Liver (tissue), 9 donors: ENCODE data around the gene PCDH7. TPM values are rescaled to one million over a fixed set of nuclear protein-coding genes. Genes with fewer than 3 reads are reported as not detected.

Experiments used
- DNase-seq: peaks from one replicate; pipeline ENCODE4 v3.0.0-alpha.2; 2017; ENCODE audit warnings: low spot score
- H3K27ac ChIP-seq, 2 donors: one replicate each; pipeline ENCODE4 v1.7.0; 2013; ENCODE audit warnings: inconsistent platforms in 2 of 2, low read length in 2 of 2, control low read depth in 1 of 2, low read depth in 1 of 2, mild to moderate bottlenecking in 1 of 2
- H3K27me3 ChIP-seq, 4 donors: one replicate each; pipeline versions ENCODE4 v1.6.1 to v1.7.0; 2013; ENCODE audit warnings: low read length in 3 of 4, inconsistent platforms in 1 of 4, mild to moderate bottlenecking in 1 of 4, moderate library complexity in 1 of 4; ENCODE audit not compliant: control insufficient read depth in 4 of 4, insufficient read depth in 4 of 4
- H3K36me3 ChIP-seq, 4 donors: one replicate each; pipeline versions ENCODE4 v1.6.1 to v1.7.0; 2013; ENCODE audit warnings: low read length in 3 of 4, mild to moderate bottlenecking in 3 of 4, low read depth in 1 of 4, moderate library complexity in 1 of 4; ENCODE audit not compliant: control insufficient read depth in 4 of 4, insufficient read depth in 3 of 4
- H3K4me1 ChIP-seq, 4 donors: one replicate each; pipeline versions ENCODE4 v1.6.1 to v1.7.0; 2013; ENCODE audit warnings: low read length in 3 of 4, mild to moderate bottlenecking in 3 of 4, moderate library complexity in 1 of 4; ENCODE audit not compliant: control insufficient read depth in 4 of 4, insufficient read depth in 4 of 4
- H3K4me3 ChIP-seq, 3 donors: one replicate each; pipeline versions ENCODE4 v1.6.1 to v1.7.0; 2013; ENCODE audit warnings: low read length in 3 of 3, control low read depth in 1 of 3, low read depth in 1 of 3, mild to moderate bottlenecking in 1 of 3
- H3K9ac ChIP-seq, 2 donors: one replicate each; pipeline ENCODE4 v1.7.0; 2013; ENCODE audit warnings: low read length in 2 of 2, mild to moderate bottlenecking in 2 of 2, moderate library complexity in 2 of 2, control low read depth in 1 of 2, low read depth in 1 of 2
- H3K9me3 ChIP-seq, 4 donors: one replicate each; pipeline versions ENCODE4 v1.6.1 to v1.7.0; 2013; ENCODE audit warnings: low read length in 3 of 4; ENCODE audit not compliant: control insufficient read depth in 4 of 4
- EGR1 ChIP-seq, 2 donors: IDR thresholded peaks; 2 replicates each; pipeline ENCODE4 v1.6.1; 2016 to 2018; ENCODE audit warnings: antibody characterized with exemption in 2 of 2, low read depth in 2 of 2
- HNF4A ChIP-seq, 2 donors: conservative IDR thresholded peaks; 2 replicates each; pipeline ENCODE4 v1.6.1; 2016; ENCODE audit warnings: antibody characterized with exemption in 2 of 2, mild to moderate bottlenecking in 2 of 2
- HNF4G ChIP-seq: IDR thresholded peaks from 2 replicates; pipeline ENCODE4 v1.6.1; 2016; ENCODE audit warnings: antibody characterized with exemption
- JUND ChIP-seq, 2 donors: IDR thresholded peaks; 2 replicates each; pipeline ENCODE4 v1.6.1; 2016; ENCODE audit warnings: antibody characterized with exemption in 2 of 2
- RAD21 ChIP-seq, 2 donors: IDR thresholded peaks; 2 replicates each; pipeline ENCODE4 v1.6.1; 2016; ENCODE audit warnings: antibody characterized with exemption in 2 of 2, mild to moderate bottlenecking in 2 of 2
- RXRA ChIP-seq, 2 donors: IDR thresholded peaks; 2 replicates each; pipeline ENCODE4 v1.6.1; 2017 to 2018; ENCODE audit warnings: antibody characterized with exemption in 2 of 2, mild to moderate bottlenecking in 1 of 2
- TAF1 ChIP-seq: conservative IDR thresholded peaks from 2 replicates; pipeline ENCODE4 v1.6.1; 2016; ENCODE audit warnings: antibody characterized with exemption, mild to moderate bottlenecking
- YY1 ChIP-seq: IDR thresholded peaks from 2 replicates; pipeline ENCODE4 v1.6.1; 2016; ENCODE audit warnings: antibody characterized with exemption, mild to moderate bottlenecking
- WGBS: extraction: QIAGEN DNeasy Blood & Tissue Kit; methylation state at CpG from one replicate; pipeline ENCODE4 v1.1.7; 2013; 5-methylcytosine and 5-hydroxymethylcytosine counted together
- polyA plus RNA-seq, 2 donors: library from polyadenylated mRNA; stranded (reverse) in 1 of 2; unstranded in 1 of 2; fragments of 200-250 nt in 1 of 2; fragments of >200 nt in 1 of 2; fragmentation: Nextera tagmentation in 1 of 2; extraction: Ambion mirVana in 1 of 2; gene quantifications; one replicate each; pipeline versions ENCODE4 v1.2.1 to v1.2.3, GENCODE V29; 2013 to 2015
- total RNA-seq, 2 donors: library from RNA; depleted of rRNA; stranded (reverse); fragments of >200 nt; gene quantifications; one replicate each; pipeline ENCODE4 v1.2.3, GENCODE V29; 2014
- TF ChIP-seq, protein P1 (sequence below): IDR thresholded peaks from 2 replicates; pipeline ENCODE4 v1.6.1; 2016; ENCODE audit warnings: antibody characterized with exemption
- TF ChIP-seq, protein P2 (sequence below): IDR thresholded peaks from 2 replicates; pipeline ENCODE4 v1.6.1; 2016; ENCODE audit warnings: antibody characterized with exemption
- TF ChIP-seq, protein P3 (sequence below): IDR thresholded peaks from 2 replicates; pipeline ENCODE4 v1.6.1; 2016; ENCODE audit warnings: antibody characterized with exemption, mild to moderate bottlenecking
- donor health status: healthy.
- donor health status: healthy.
- donor health status: healthy.
- donor health status: healthy.
- donor health status: healthy.

The PCDH7 gene
- total and polyA plus RNA-seq, 4 donors = 0.32 to 3.0 (median 0.98) TPM

GRCh38 chr4:30744386-30744785, 24.2 kb downstream of the PCDH7 start:
- Histone ChIP-seq H3K27me3 (no peaks in the 10 kb centered on the region), H3K9me3 (no peaks in the 10 kb centered on the region), H3K4me1 (no peaks in the 10 kb centered on the region), H3K27ac (no peak overlapping the region), H3K9ac (no peak overlapping the region), H3K4me3 (no peak overlapping the region), H3K36me3 (no peaks in the 10 kb centered on the region)
- DNase-seq = no peak
- no peak for TF ChIP-seq HNF4G

GRCh38 chr4:30744957-30745640, 24.9 kb downstream of the PCDH7 start:
- TF ChIP-seq, protein P1, sequence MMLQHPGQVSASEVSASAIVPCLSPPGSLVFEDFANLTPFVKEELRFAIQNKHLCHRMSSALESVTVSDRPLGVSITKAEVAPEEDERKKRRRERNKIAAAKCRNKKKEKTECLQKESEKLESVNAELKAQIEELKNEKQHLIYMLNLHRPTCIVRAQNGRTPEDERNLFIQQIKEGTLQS = no peak
- TF ChIP-seq YY1 (no peak), RAD21 (IDR thresholded peaks at IDR 0.05) (no peak)
- TF ChIP-seq, protein P2, sequence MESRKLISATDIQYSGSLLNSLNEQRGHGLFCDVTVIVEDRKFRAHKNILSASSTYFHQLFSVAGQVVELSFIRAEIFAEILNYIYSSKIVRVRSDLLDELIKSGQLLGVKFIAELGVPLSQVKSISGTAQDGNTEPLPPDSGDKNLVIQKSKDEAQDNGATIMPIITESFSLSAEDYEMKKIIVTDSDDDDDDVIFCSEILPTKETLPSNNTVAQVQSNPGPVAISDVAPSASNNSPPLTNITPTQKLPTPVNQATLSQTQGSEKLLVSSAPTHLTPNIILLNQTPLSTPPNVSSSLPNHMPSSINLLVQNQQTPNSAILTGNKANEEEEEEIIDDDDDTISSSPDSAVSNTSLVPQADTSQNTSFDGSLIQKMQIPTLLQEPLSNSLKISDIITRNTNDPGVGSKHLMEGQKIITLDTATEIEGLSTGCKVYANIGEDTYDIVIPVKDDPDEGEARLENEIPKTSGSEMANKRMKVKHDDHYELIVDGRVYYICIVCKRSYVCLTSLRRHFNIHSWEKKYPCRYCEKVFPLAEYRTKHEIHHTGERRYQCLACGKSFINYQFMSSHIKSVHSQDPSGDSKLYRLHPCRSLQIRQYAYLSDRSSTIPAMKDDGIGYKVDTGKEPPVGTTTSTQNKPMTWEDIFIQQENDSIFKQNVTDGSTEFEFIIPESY = no peak
- no peak overlapping the region for H3K4me3 ChIP-seq
- 59% methylated on average over 4 of the region's 4 CpGs for WGBS
- DNase-seq = no peak
- H3K4me1 ChIP-seq = no peaks in the 10 kb centered on the region
- no peak overlapping the region for H3K9ac ChIP-seq
- no peaks in the 10 kb centered on the region for H3K9me3 ChIP-seq
- H3K36me3 ChIP-seq = no peaks in the 10 kb centered on the region
- no peak overlapping the region for H3K27ac ChIP-seq
- no peaks in the 10 kb centered on the region for H3K27me3 ChIP-seq

GRCh38 chr4:30746735-30747134, 26.6 kb downstream of the PCDH7 start:
- Histone ChIP-seq H3K27ac (no peak overlapping the region), H3K4me1 (no peaks in the 10 kb centered on the region), H3K27me3 (no peaks in the 10 kb centered on the region), H3K9me3 (no peaks in the 10 kb centered on the region), H3K36me3 (no peaks in the 10 kb centered on the region), H3K4me3 (no peak overlapping the region), H3K9ac (no peak overlapping the region)
- no peak for DNase-seq
- 24% methylated on average over 1 of the region's 1 CpG for WGBS
- no peak for TF ChIP-seq HNF4G
- TF ChIP-seq EGR1 (IDR thresholded peaks at IDR 0.05; ENCODE audit: low read depth in 2 of 2) = no peak
- TF ChIP-seq RXRA (IDR thresholded peaks at IDR 0.05) = no peak
- no peak for TF ChIP-seq TAF1
- no peak for TF ChIP-seq HNF4A (conservative IDR thresholded peaks at IDR 0.05)

DNA sequence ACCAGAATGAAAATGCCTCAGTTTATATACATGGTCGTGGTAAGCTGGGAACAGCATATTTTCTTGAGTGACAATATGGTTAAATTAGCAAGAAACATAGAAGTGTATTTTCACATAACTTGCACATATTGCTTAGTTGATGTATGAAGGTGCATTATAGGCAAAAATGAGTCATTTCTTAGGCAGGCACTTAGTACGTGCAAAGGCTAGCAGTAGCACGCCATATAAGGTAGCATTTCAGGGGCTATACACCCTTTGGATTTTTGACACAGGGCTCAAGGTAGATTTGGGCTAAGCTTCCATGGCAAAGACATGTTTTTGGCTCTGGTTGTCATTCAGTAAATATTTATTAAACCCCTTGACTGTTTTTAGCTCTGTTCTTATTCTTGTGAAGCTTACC, 33.1 kb downstream of the PCDH7 start:
- Histone ChIP-seq H3K9ac (no peak overlapping the region), H3K27me3 (no peaks in the 10 kb centered on the region), H3K36me3 (no peaks in the 10 kb centered on the region), H3K9me3 (no peaks in the 10 kb centered on the region), H3K4me3 (no peak overlapping the region), H3K27ac (no peak overlapping the region), H3K4me1 (no peaks in the 10 kb centered on the region)
- no peak for DNase-seq
- no peak for TF ChIP-seq JUND (IDR thresholded peaks at IDR 0.05)
- TF ChIP-seq, protein P3, sequence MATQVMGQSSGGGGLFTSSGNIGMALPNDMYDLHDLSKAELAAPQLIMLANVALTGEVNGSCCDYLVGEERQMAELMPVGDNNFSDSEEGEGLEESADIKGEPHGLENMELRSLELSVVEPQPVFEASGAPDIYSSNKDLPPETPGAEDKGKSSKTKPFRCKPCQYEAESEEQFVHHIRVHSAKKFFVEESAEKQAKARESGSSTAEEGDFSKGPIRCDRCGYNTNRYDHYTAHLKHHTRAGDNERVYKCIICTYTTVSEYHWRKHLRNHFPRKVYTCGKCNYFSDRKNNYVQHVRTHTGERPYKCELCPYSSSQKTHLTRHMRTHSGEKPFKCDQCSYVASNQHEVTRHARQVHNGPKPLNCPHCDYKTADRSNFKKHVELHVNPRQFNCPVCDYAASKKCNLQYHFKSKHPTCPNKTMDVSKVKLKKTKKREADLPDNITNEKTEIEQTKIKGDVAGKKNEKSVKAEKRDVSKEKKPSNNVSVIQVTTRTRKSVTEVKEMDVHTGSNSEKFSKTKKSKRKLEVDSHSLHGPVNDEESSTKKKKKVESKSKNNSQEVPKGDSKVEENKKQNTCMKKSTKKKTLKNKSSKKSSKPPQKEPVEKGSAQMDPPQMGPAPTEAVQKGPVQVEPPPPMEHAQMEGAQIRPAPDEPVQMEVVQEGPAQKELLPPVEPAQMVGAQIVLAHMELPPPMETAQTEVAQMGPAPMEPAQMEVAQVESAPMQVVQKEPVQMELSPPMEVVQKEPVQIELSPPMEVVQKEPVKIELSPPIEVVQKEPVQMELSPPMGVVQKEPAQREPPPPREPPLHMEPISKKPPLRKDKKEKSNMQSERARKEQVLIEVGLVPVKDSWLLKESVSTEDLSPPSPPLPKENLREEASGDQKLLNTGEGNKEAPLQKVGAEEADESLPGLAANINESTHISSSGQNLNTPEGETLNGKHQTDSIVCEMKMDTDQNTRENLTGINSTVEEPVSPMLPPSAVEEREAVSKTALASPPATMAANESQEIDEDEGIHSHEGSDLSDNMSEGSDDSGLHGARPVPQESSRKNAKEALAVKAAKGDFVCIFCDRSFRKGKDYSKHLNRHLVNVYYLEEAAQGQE = no peak
- 61% methylated on average over 3 of the region's 3 CpGs for WGBS
